Smooth muscle cell of bladder (primary cell): ENCODE results near the gene ALKBH7. TPM values are rescaled to one million over a fixed set of nuclear protein-coding genes. Genes with fewer than 3 reads are reported as not detected.

Source experiments
- total RNA-seq: library from RNA; depleted of rRNA; stranded (reverse); fragments of >200 nt; gene quantifications from 2 replicates; pipeline ENCODE4 v1.2.3, GENCODE V29; 2014

Gene ALKBH7, protein sequence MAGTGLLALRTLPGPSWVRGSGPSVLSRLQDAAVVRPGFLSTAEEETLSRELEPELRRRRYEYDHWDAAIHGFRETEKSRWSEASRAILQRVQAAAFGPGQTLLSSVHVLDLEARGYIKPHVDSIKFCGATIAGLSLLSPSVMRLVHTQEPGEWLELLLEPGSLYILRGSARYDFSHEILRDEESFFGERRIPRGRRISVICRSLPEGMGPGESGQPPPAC
- total RNA-seq: 28.5 and 30.6 TPM in 2 replicates

DNA sequence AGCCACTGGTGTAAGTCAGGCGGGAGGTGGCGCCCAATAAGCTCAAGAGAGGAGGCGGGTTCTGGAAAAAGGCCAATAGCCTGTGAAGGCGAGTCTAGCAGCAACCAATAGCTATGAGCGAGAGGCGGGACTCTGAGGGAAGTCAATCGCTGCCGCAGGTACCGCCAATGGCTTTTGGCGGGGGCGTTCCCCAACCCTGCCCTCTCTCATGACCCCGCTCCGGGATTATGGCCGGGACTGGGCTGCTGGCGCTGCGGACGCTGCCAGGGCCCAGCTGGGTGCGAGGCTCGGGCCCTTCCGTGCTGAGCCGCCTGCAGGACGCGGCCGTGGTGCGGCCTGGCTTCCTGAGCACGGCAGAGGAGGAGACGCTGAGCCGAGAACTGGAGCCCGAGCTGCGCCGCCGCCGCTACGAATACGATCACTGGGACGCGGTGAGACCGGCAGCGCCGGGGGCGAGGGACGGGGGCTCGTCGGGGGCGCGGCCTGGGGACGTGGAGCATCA lies at the start of gene ALKBH7:
ALKBH7 (plus strand) TSS at position 201 of the 502 bp plus-strand sequence; CDS start at position 228, 27 bp downstream.

DNA sequence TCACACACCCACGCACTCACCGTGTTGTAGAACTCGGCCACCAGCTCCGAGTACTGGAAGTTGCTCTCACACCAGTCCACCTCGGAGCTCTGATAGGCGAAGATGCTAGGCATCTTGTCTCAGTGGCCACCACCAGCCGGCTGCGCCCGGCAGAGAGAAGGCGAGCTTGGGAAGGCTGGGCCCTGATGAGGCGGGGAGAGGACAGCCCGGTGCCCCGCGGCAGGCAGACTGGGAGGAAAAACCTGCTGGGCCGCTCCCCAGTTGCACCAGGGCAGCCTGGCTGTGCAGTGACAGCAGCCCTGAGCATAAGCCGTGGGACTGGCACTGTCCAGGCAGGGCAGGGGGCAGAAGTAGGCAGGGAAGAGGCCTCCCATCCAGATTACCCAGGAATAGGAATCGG lies 39.2 kb upstream of the ALKBH7 start, which contains the start of gene ACER1:
ACER1 (minus strand) TSS at position 174 of the 400 bp plus-strand sequence; CDS start at position 113, 61 bp downstream.

DNA sequence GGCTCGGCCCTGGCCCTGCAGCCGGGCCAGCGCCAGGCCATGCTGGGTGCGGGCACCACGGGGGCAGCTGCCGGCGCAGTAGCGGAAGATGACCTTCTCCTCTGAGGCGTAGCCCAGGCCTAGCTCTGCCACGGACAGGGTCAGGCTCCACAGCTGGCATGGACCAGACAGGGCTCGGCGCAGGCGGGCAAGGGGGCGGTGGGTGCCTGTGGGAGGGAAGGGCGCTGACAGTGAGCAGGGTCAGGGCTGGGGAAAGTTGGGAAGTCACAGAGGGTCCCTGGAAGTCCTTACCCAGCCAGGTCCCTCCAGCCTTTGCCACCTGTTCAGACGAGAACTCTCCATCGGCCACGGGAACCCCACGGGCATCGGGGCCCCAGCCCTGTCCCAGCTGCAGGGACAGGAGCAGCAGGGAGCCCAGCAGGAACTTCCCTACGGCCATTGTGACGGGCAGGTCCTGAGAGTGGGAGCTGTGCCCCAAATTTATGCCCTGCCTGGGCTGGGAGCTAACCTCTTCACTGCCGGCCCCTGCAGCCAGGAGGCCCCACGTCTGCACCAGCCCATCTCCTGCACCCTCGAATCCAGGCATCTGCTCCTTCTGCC lies 2.9 kb downstream of the ALKBH7 start, which contains the start of gene PSPN:
PSPN (minus strand) TSS at position 523 of the 600 bp plus-strand sequence; CDS start at position 439, 84 bp downstream.

DNA sequence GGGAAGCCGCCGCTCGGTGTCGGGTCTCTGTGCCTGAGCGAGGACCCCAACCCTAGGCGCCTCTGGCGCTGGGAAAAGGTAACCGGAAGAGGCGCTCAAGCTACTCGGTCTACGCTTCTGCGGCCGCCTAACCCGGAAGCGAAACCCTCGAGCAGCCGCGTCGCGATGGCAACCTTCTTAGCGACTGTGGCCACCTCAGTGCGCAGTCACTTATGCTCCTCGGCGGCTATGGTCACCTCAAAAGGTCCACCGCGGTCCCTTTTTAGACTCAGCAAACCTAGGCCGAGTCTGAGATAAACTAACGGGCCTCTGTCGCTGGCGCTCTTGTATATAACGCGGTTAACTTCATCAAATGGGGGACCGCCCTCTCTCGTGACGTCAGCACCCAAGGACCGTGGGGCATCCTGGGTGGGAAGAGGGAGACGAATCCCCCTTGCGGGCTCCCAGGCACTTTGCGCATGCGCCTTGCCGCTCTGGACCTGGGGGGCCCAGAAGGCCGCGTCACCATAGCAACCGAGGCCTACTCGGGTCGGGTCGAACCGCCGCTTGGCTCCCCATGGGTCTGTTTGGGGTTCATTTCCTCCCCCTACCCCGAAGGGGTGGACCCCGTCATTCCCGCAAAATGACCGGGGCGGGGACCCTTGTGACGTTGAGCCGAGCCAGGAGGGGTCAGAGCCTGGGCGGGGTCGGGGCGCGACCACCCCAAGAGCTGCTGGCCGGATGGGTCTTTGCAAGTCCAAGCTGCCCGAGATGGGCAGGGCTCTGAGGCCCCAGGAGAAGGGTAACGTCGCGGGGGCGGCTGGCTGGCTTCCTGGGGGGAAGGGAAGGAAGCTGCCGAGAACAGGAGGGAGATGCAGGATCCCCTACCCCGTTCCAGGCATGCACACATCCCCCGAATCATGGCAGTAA lies 20.7 kb downstream of the ALKBH7 start, which contains the start of gene GTF2F1:
GTF2F1 (minus strand) TSS at position 91 of the 909 bp plus-strand sequence. CDS start 169 bp downstream, outside the sequence.

DNA sequence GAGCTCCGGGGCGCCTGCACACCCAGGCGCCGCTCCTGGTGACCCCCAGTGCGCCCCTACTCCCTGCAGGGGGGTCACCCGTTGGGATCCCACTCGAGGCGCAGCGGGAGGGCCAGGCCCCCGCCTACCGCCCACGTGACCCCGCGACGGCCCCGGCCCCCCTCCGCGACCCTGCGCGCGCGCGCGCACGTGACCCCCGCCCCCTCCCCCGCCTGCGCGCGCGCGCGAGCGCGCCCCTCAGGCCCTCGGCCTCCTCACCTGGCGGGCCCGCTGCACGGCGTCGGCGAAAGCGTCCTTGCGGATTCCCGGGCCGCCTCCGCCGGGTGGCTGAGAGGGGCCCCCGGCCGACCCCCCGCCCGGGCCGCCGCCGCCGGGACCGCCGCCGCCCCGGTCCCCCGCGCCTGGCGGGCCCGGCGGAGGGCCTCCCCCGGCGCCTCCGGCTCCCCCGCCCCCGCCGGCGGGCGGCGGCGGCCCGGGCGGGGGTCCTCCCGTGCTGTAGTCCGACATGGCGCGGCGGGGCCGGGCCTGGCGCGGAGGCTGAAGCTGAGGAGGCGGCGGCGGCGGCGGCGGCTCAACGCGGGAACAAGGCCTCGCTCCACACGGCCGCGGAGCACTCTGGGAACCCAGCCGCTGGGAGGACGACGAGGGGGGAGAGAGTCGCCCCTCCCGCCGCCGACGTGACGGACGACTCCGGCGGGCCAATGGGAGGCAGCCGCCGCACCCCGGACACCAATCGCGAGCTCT lies 51.8 kb downstream of the ALKBH7 start, which contains the start of gene KHSRP:
KHSRP (minus strand) TSS at position 617 of the 744 bp plus-strand sequence; CDS start at position 507, 110 bp downstream.

Other genes starting within 250 kb of the ALKBH7 start
- not detected in 2 replicates for gene ACSBG2, start 237.1 kb upstream of the ALKBH7 start, total RNA-seq
- gene MLLT1, start 92.8 kb upstream of the ALKBH7 start, total RNA-seq: 4.4 and 8.1 TPM in 2 replicates
- not detected in 2 replicates for gene ACER1, start 39.2 kb upstream of the ALKBH7 start, total RNA-seq
- 47.2 and 49.1 TPM in 2 replicates for gene CLPP, start 11.3 kb upstream of the ALKBH7 start, total RNA-seq
- 0.43 and 0.92 TPM in 2 replicates for gene PSPN, start 3.1 kb downstream of the ALKBH7 start, total RNA-seq
- 68.9 and 78.9 TPM in 2 replicates for gene GTF2F1, start 20.4 kb downstream of the ALKBH7 start, total RNA-seq
- gene KHSRP, start 52.0 kb downstream of the ALKBH7 start, total RNA-seq: 63.7 and 81.1 TPM in 2 replicates
- not detected in 2 replicates for gene SLC25A41, start 61.0 kb downstream of the ALKBH7 start, total RNA-seq
- gene SLC25A23, start 87.0 kb downstream of the ALKBH7 start, total RNA-seq: 14.4 and 15.1 TPM in 2 replicates
- gene CRB3, start 91.5 kb downstream of the ALKBH7 start, total RNA-seq: not detected in 2 replicates
- gene DENND1C, start 109.0 kb downstream of the ALKBH7 start, total RNA-seq: not detected in 2 replicates
- not detected in 2 replicates for gene TUBB4A, start 129.5 kb downstream of the ALKBH7 start, total RNA-seq
- gene TNFSF9, start 158.2 kb downstream of the ALKBH7 start, total RNA-seq: 0.28 and 0.37 TPM in 2 replicates
- gene CD70, start 218.4 kb downstream of the ALKBH7 start, total RNA-seq: not detected in 2 replicates